Sigmoid colon (tissue), 7 donors: ENCODE measurements around the gene SPRED1. TPM values are rescaled to one million over a fixed set of nuclear protein-coding genes. Genes with fewer than 3 reads are reported as not detected.
A peak's percentile ranks its signal among the peaks of the same experiment; 100 is the strongest.

Experiments
- DNase-seq: peaks from one replicate; pipeline ENCODE4 v3.0.0-alpha.2; 2019
- H3K27ac ChIP-seq, 4 donors: fragments of 200-600 bp; sonication (generic); one replicate each; pipeline ENCODE4 v1.5.1; 2016 to 2019; ENCODE audit warnings: mild to moderate bottlenecking in 1 of 4
- H3K27me3 ChIP-seq, 3 donors: fragments of 200-600 bp; sonication (generic); one replicate each; pipeline ENCODE4 v1.5.1; 2019; ENCODE audit warnings: mild to moderate bottlenecking in 1 of 3
- H3K36me3 ChIP-seq, 4 donors: fragments of 200-600 bp; sonication (generic); one replicate each; pipeline ENCODE4 v1.5.1; 2016 to 2019
- H3K4me1 ChIP-seq, 4 donors: fragments of 200-600 bp; sonication (generic); one replicate each; pipeline ENCODE4 v1.5.1; 2017 to 2019
- H3K4me3 ChIP-seq, 4 donors: fragments of 200-600 bp; sonication (generic); one replicate each; pipeline ENCODE4 v1.5.1; 2017 to 2019; ENCODE audit warnings: mild to moderate bottlenecking in 2 of 4, moderate library complexity in 1 of 4
- H3K9me3 ChIP-seq, 4 donors: fragments of 200-600 bp in 3 of 4; sonication (generic) in 3 of 4; one replicate each; pipeline versions ENCODE4 v1.5.1 to v1.6.1; 2013 to 2019
- EP300 ChIP-seq, 4 donors: sonication (generic); formaldehyde crosslinking; IDR thresholded peaks; one replicate each; pipeline ENCODE4 v1.6.1; 2017; ENCODE audit warnings: antibody characterized with exemption in 4 of 4
- POLR2A ChIP-seq, 2 donors: fragments of 450-650 bp; IDR thresholded peaks; one replicate each; pipeline ENCODE4 v1.6.1; 2016; ENCODE audit warnings: antibody characterized with exemption in 2 of 2, mild to moderate bottlenecking in 2 of 2, moderate library complexity in 2 of 2
- POLR2AphosphoS5 ChIP-seq, 4 donors: sonication (generic); formaldehyde crosslinking; IDR thresholded peaks; one replicate each; pipeline ENCODE4 v1.6.1; 2017; ENCODE audit warnings: antibody characterized with exemption in 4 of 4
- WGBS, 2 donors: extraction: QIAGEN DNeasy Blood & Tissue Kit; methylation state at CpG; one replicate each; pipeline ENCODE4 v1.1.7; 2013; 5-methylcytosine and 5-hydroxymethylcytosine counted together
- intact Hi-C: fragments of 100-400 bp; cut with DNase I; formaldehyde crosslinking; loops from one replicate; pipeline ENCODE4 v1.15.1; 2023
- polyA plus RNA-seq, 3 donors: library from polyadenylated mRNA; stranded (reverse); fragments of 200-250 nt; gene quantifications; one replicate each; pipeline ENCODE4 v1.2.3, GENCODE V29; 2013
- total RNA-seq, 4 donors: library from RNA; depleted of rRNA; stranded (reverse); fragments of >200 nt; gene quantifications; one replicate each; pipeline ENCODE4 v1.1.0, GENCODE V29; 2016
- TF ChIP-seq, protein P1 (sequence below), 4 experiments: fragments of 450-650 bp in 3 of 4; fragments of 200-600 bp in 1 of 4; IDR thresholded peaks; one replicate each; pipeline ENCODE4 v1.5.1; 2016 to 2019; ENCODE audit warnings: antibody characterized with exemption in 4 of 4, mild to moderate bottlenecking in 3 of 4, moderate library complexity in 2 of 4
- donor health status: healthy with polysubstance abuse.
- donor health status: Bipolar disorder and iron deficiency.
- donor health status: healthy.

SPRED1 gene
- 10 to 100 TPM; 13.3 to 17.8 (median 15.1) TPM for total RNA-seq
- polyA plus RNA-seq, result 10 to 100 TPM in 2 of 3 donors, 1 to 10 TPM in 1; 6.8 to 15.6 (median 13.6) TPM

DNA sequence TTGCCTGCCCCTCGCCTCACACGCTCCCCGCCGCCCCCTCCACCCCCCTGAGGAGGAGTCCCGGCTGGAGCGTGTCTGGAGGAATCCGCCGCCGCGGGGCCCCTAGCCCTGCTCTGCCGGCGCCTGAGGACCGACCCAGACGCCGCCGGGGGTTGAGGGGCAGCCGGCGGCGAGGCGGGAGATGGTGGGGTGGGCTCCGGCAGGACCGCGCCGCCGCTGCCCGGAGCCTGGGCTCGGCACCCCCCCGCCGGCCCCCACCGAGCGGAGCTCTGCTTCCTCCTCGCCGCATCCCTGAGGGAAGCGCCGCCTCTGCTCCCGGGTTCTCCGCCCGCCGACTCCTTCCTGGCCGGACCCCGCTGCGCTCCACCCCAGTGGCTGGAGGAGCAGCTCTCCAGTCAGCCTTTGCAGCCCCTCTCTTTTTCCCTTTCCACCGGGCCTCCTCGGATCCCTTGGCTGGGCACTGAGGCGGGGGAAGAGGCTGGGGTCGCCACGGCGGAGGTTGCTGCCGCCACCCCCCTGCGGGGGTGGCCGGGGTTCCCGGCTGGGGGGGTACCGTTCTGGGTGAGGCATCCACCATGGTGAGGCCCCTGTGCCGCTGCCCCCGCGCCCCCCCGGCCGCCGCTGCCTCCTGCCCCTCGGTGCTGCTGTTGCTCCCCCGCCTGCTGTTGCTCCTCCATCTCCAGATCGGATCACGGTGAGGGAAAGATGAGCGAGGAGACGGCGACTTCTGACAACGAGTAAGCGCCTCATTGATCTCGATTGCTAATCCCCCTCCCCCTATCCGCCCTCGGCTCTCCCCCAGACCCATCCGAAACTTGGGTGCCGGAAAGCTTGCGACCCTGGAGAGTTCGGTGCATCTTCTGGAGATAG lies at the start of gene SPRED1:
Gene SPRED1, plus strand, starts transcription at position 356 of the 870 bp plus-strand sequence. Its CDS starts 350 bp downstream, at position 706.
- 1% methylated on average over 75 of the region's 75 CpGs for WGBS, 2 donors
- Histone ChIP-seq H3K27me3 (no peaks in the 10 kb centered on the region), H3K27ac (peak within 1 kb of the TSS; percentile 98 to 100 (median 99)), H3K4me1 (peaks cover 0 to 36% (median 19%) of the 10 kb centered on the region in 4 donors), H3K9me3 (no peaks in the 10 kb centered on the region), H3K4me3 (peak within 1 kb of the TSS; percentile 89 to 98 (median 93)), H3K36me3 (no peaks in the 10 kb centered on the region)
- intact Hi-C loops, result loop anchor here (1.0 to 5.0 kb wide), 6 partner anchors 50 to 1330 kb away; partner anchors contain the start of genes FAM98B and THBS1
- DNase-seq, result peak; percentile 90
- TF ChIP-seq EP300 (IDR thresholded peaks at IDR 0.05) (no peak), POLR2AphosphoS5 (IDR thresholded peaks at IDR 0.05) (peak in 2 of 4 donors; percentile 1 to 24), POLR2A (IDR thresholded peaks at IDR 0.05) (no peak)
- TF ChIP-seq, protein P1, sequence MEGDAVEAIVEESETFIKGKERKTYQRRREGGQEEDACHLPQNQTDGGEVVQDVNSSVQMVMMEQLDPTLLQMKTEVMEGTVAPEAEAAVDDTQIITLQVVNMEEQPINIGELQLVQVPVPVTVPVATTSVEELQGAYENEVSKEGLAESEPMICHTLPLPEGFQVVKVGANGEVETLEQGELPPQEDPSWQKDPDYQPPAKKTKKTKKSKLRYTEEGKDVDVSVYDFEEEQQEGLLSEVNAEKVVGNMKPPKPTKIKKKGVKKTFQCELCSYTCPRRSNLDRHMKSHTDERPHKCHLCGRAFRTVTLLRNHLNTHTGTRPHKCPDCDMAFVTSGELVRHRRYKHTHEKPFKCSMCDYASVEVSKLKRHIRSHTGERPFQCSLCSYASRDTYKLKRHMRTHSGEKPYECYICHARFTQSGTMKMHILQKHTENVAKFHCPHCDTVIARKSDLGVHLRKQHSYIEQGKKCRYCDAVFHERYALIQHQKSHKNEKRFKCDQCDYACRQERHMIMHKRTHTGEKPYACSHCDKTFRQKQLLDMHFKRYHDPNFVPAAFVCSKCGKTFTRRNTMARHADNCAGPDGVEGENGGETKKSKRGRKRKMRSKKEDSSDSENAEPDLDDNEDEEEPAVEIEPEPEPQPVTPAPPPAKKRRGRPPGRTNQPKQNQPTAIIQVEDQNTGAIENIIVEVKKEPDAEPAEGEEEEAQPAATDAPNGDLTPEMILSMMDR (IDR thresholded peaks at IDR 0.05), result no peak

DNA sequence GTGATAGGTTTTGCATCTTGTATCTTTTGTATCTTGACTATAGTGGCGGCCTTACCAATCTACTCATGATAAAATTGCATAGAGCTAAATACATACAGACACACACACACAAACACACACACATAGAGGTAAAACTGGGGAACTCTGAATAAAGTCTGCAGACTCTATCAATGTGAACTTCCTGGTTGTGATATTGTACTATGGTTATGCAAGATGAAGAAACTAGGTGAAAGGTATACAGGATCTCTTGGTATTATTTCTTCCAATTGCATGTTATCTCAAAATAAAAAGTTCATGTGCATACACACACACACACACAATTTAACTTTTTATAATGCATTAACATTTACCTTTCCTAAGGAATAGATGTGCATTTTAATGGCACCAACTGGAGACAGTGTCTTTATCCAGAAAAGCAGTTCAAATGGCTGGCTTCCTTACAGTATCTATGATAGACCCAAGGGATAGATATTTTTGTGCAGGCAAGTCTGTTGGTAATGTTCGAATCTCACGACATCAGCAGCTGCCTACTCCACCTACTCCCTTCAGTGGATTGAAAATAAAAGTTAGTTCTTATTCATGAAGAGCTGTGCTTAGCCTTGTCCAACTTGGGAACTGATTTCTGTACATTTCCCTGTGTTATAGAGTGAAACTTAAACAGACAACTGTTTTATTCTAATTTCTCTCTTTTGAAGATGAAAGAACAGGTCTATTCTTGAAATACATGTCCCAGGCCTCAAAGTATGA lies 46.9 kb upstream of the SPRED1 start:
- no peak overlapping the region for H3K4me3 ChIP-seq
- WGBS, 2 donors, result 67 to 82% methylated on average over 3 of the region's 3 CpGs
- intact Hi-C loops, result no loop called here
- no peak for TF ChIP-seq POLR2A (IDR thresholded peaks at IDR 0.05)
- TF ChIP-seq, protein P1 (IDR thresholded peaks at IDR 0.05), result no peak
- TF ChIP-seq POLR2AphosphoS5 (IDR thresholded peaks at IDR 0.05), result no peak
- no peak for TF ChIP-seq EP300 (IDR thresholded peaks at IDR 0.05)
- no peaks in the 10 kb centered on the region for H3K9me3 ChIP-seq
- H3K4me1 ChIP-seq, result no peaks in the 10 kb centered on the region
- no peaks in the 10 kb centered on the region for H3K27me3 ChIP-seq
- no peaks in the 10 kb centered on the region for H3K36me3 ChIP-seq
- no peak for DNase-seq
- H3K27ac ChIP-seq, result no peak overlapping the region

- H3K4me1 ChIP-seq, result peaks cover 0 to 1% (median 0%) of the 10 kb centered on the region in 4 donors
- TF ChIP-seq, protein P1 (IDR thresholded peaks at IDR 0.05), result no peak
- TF ChIP-seq EP300 (IDR thresholded peaks at IDR 0.05) (no peak), POLR2A (IDR thresholded peaks at IDR 0.05) (no peak), POLR2AphosphoS5 (IDR thresholded peaks at IDR 0.05) (no peak)
- intact Hi-C loops, result no loop called here
- no peaks in the 10 kb centered on the region for H3K9me3 ChIP-seq
- no peaks in the 10 kb centered on the region for H3K27me3 ChIP-seq
- no peak for DNase-seq
- WGBS, 2 donors, result 85 to 97% methylated on average over 2 of the region's 2 CpGs
- H3K27ac ChIP-seq, result no peak overlapping the region
- H3K36me3 ChIP-seq, result no peaks in the 10 kb centered on the region
- H3K4me3 ChIP-seq, result no peak overlapping the region
These were observed 45.0 kb upstream of the SPRED1 start for GRCh38 chr15:38207621-38208020.

DNA sequence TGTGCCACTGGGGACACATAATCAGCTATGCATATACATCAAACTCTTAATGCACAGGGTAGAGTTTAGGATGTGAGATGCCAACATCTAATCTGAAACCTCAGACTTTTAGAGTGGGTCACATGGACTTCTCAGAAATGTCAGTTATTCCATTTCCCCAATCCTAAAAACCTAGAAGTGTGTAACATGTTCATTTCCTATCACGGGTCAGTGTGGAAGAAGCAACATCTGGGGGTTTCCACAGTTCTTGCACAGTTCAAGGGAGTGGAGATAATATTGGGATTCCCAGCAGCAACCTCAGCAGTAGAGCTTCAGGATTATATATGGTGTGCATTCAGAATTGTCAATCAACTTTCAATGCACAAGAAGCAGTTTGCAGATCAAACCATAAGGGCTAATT lies 44.4 kb upstream of the SPRED1 start:
- intact Hi-C loops, result no loop called here
- Histone ChIP-seq H3K4me3 (no peak overlapping the region), H3K4me1 (peaks cover 0 to 5% (median 2%) of the 10 kb centered on the region in 4 donors), H3K36me3 (no peaks in the 10 kb centered on the region), H3K27ac (no peak overlapping the region), H3K27me3 (no peaks in the 10 kb centered on the region), H3K9me3 (no peaks in the 10 kb centered on the region)
- no peak for DNase-seq
- WGBS, 2 donors, result 87 to 91% methylated on average over 1 of the region's 1 CpG
- TF ChIP-seq, protein P1 (IDR thresholded peaks at IDR 0.05), result no peak
